DMS53 (cell line): ENCODE results near the gene PMAIP1.

ENCODE experiments used
- DNase-seq: peaks from one replicate; lab custom pipeline; 2025; lab: John Stamatoyannopoulos, UW

PMAIP1 gene

DNA sequence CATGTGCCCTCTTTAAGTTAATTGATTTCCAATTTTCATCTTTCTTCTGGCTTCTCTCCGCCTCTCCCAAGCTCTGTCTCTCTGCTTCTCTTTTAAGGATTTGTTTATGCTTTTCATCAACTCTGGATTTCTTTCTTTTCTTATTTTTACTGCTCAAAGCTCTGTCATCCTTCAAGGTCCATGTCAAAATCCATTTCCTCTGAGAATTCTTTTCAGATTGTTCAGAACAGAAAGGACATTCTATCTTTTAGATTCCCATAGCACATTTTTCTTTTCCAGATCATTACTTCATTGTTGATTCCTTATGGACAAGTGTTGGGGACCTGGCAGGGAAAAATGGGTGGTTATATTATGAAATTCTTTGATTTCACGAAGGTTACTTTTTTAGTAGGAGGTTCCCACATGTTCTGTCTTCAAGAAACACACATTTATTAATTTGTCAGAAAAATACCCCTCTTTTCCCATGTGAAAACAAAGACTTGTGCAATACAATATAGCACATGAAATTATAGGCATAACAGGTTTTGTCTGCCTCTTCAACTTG is 12.3 kb downstream of the PMAIP1 start:
- no peak for DNase-seq

DNA sequence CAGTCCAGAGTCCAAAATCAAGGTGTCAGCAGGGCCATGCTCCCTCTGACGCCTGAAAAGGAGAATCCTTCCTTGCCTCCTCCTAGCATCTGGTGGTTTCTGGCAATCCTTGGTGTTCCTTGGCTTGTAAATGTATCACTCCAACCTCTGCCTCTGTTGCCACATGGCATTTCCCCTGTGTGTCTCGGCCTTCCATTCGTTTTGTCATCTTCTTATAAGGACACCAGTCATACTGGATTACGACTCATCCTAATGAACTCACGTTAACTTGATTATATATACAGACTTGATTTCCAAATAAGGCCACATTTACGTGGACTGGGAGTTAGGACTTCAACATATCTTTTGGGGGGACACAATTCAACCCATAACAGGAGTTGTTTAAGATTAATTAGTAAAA is 15.8 kb downstream of the PMAIP1 start:
- DNase-seq = no peak

DNA sequence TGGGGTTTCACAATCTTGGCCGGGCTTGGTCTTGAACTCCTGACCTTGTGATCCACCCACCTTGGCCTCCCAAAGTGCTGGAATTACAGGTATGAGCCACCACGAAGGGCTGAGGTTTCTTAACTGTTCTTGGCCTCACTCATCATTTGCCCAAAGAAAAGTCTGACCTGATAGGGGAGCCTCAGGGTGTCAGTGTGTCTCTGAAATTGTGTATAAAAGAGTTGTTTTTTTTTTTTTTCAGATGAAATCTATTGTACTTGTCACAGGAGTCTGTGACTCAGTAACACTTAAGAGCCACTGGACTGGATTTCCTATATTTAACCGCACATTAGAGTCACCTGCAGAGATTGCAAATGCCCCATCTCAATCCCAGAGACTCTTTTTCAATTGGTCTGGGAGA is 16.9 kb downstream of the PMAIP1 start:
- peak; percentile 83 for DNase-seq

DNA sequence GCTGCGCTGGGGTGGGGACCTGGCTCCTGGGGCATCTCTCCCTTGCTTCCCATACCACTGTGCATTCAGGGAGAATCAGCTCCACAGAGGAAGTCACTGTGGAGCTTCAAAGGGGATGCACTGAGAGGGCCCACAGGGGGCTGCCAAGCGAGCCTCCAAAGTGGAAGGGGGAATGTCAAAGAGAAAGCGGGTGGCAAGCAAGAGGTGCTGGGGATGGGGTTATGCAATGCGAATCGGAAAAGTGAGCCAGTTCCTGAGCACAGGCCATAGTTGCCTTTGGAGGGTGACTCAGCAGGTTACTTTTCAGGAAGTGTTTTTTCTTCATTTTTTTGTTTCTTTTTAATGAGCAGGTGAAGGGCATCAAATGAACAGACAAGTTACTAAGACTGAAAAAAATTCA is 17.6 kb downstream of the PMAIP1 start:
- peak; percentile 72 for DNase-seq

DNA sequence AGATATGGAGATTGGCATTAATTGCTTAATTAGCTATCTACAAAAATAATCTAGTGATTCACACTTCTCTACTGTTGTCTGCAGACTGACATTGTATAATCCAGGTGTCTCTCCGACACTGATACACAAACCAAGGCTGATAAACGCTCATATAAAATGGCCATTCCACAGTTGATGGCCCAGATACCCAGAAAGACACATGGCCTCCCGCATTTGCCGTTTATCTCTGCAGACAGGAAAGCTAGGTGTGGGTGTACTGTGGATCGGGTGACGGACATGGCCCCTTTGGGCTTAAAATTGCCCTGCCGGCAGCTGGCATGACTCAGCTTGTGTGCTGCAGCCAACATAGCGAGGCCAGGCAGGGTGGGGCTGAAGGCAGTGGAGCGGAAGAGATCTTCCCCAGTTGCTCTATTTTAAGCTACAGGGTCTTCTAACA is 18.5 kb downstream of the PMAIP1 start:
- peak; percentile 95 for DNase-seq

DNA sequence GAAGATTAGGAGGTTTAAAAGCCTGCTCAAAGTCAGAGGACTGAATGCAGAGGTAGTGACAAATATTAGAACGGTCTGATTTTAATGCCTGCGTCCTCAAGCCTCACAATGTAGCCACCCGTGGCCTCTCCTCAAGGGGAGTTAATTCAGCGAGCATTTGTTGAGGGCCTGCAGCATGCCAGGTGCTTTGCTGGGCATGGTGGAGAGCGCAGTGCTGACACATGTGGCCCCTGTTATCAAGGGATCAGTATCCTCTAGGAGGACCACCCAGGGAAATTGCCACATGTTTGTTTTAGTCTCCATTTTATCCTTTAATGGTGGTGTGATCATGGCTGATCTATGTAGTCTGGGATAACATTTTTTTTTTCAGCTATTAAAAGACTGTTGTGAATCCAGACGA is 19.2 kb downstream of the PMAIP1 start:
- DNase-seq = peak; percentile 57

DNA sequence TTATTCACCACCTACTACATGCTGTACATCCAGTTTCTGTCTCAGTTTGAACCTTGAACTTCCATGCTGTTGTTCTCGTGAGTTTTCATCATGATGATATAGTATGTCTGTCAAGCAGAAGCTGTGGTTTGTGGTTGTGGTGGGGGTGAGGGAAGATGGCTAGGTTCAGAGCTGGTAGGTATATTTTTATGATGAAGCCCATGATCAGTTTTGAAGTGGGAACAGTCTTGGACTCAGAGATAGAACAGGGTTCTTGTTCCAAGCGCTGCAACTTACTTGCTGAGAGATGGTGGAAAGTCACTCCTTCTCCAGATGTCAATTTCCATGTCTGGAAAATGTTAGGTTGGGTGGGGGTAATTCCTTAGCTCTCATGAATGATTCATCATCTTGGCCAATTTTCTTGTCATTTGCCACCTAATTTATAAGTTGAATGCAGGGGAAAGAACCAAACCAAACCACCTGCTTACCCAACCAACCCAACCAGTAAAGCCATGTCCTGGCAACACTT is 21.6 kb downstream of the PMAIP1 start:
- DNase-seq = no peak

DNA sequence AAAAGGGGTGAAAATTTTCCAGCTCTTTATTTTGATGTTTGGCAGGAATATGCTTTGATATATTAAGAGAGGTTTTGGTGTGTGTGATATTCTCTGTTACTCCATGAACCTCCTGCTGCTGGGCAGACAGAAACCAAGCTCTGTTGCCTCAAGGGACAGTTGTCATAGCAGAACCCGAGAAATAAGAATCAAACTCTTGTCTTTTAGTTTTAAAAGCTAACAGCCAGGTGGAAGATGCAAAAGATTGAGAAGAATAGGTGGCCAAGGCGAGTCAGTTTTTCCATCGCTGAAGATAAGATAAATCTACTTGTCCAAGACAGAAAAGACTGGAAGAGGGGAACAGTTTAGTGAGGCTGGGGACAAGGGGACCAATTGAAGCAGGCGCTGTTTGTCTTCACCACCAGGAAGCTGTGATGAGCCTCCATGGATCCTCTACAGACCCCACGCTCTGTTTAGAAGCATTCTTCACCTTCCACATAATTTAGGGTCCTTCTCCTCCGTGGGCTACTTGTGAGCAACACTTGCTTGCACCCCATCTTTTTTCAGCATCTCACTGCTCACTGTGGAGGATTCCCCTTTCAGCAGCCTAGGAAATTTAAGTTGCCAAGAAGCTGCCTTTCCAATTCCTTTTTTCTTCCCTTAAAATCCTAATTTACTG is 23.9 kb downstream of the PMAIP1 start:
- no peak for DNase-seq

DNA sequence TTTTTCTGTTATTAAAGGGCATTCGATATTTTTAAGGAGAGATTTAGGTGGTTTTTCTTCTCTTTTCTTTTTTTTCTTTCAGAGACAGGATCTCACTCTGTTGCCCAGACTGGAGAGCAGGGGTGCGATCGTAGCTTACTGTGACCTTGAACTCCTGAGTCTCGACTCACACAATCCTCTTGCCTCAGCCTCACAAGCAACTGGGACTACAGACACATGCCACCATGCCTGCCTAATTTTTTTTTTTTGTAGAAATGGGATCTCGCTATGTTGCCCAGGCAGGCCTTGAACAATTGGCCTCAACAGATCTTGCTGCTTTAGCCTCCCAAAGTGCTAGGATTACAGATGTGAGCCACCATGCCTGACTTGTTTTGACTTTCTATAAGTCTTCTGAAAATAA is 26.3 kb downstream of the PMAIP1 start:
- DNase-seq = no peak

DNA sequence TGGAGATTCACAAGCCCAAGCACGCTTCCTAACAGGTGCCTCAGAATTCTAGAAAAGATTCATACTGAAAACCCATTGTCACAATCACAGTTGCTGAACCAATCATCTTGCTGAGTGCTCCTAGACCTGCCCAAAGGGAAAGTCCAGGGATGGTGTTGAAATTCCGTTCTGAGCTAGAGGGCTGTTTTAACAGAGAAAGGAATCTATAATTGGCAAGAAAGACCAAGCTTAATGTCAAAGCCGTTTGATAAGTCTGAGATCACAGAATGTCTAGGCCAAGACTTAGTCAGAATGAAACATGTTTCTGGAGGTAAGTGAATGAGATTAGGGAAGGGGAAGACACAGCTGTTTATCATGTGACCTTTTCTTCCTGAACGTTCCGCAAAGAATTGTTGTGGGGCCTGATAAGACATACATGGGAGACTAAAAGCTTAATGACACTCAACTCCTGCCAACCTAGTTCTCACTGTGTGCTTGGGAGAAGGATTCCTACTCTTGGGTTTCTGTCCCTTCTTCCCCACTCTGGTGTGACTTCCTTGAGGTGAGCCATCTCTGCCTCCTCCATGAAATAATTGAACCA is 27.5 kb downstream of the PMAIP1 start:
- DNase-seq = no peak

DNA sequence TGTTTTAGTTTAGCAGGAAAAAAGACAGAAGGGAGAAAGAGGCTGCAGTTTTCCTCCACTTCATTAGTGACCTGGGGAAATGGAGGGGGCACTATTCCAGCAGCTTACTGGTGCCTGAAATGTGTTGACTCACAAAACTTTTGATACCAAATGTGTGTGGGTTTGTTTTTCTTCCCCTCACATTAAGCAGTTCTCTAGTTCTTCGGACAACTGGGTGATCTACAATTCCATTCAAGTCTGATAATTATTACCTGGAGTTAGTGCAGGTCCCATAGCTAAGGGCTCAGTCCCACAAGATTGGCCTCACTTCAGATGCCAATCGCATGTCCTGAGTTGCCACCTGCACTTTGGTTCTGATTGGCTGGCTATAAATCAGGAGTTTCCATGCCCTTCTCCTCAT is 28.4 kb downstream of the PMAIP1 start:
- DNase-seq = no peak

DNA sequence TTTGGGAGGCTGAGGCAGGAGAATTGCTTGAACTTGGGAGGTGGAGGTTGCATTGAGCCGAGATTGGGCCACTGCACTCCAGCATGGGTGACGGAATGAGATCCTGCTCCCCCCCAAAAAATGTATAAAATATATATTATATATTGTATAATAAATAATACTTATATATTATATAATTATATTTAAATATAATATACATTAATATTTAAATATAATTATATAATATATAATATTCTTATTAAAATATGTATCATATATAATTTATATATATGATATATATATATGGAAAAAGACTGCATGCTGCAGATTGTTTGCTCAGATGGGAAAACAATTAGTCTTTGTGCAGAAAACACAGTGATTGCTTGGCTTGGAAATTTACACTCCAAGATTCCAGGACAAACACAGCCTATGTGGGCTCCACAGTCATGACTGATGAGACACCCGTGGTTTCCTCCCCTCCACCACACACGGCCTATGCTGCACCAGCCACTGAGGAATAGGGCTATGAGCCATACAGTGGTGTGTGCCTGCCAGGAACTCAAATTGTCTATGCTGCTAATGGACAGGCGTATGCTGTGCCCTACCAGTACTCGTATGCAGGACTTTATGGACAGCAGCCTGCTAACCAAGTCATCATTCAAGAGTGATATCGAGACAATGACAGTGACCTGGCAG is 30.0 kb downstream of the PMAIP1 start:
- DNase-seq = no peak

DNA sequence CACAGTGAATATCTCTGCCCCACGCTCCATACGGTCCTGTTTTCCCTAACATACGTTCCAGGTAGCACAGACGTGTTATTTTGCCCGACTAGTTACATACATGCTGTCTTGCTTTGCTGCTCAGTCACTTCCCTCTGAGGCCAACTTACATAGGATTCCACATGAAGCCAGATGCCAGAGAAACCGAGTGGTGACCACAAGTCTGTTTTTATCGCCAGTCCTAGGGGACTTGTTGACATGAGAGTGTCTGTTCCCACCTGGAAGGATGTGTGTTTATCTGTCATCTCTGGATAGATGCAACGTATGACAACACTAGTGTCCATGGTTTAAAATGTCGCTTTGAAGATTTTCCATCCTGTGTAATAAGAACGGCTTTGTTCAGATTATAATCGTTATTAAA is 32.6 kb downstream of the PMAIP1 start:
- DNase-seq = no peak

DNA sequence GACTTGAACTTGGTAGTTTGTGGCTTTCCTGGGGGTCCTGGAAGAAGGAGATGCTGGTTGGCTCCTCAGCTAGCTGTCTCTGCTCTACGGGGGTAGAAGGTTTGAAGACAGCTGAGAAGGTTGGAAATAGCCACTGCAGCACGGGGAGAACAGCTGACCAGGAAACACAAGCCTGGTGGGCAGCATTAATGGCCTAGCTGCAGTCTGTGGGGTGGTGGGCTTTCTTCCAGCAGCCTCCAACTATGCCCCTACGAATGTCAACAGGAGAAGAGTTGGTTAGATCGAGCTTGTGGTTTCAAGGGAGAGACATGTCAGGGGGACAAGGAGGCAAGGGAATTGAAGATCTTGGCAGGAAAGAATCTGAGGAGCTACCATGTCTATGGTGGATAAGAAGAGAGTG is 38.9 kb downstream of the PMAIP1 start:
- DNase-seq = no peak

DNA sequence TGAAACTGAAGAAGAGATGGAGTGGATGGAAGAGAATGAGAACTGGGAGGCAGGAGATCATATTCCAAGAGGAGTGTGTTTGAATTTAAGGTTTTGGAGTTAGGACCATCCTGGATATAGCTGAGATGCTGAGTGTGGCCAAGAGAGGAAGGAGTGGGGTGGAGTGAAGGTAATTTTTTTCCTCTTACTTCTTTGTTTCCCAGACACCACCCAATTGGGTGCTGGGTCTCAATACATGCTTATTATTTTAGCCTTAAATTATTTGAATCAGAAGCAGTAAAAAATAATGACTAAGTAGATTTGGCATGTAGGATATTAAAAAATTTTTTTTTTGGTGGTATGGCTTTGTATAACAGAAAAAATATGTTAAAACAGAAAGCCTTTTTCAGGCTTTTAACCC is 39.3 kb downstream of the PMAIP1 start:
- no peak for DNase-seq

DNA sequence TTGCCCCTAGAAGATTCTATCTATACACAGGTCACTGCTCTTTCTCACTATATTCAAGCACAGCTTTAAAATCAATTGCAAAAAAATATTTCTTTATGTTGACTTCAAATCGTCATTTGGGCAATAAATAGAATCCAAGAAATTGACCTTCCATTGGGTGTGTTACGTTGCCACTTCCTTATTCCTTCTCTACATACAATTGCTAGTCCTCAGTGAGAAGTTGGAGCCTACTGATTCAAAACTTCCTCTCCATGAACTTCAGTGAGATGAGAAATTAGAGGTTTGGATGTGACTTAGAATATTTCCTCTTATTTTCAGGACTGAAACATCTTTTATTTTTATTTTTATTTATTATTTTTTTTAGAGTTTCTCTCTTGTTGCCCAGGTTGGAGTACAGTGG is 40.3 kb downstream of the PMAIP1 start:
- DNase-seq = no peak

DNA sequence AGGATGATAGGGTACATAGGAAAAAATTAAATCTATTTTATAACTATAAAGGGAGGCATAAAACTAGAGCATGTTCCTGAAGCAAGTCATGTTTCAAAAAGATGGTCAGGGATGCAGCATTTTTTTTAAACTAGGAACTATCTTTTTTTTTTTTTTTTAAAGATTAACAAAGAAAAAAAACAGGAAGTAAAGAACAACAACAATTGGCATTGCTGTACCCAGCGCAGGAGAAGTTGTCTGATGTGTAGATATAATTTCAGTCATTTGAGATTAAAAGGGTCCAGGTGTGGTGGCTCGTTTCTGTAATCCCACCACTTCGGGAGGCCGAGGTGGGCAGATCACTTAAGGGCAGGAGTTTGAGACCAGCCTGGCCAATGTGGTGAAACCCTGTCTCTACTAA is 41.5 kb downstream of the PMAIP1 start:
- no peak for DNase-seq

DNA sequence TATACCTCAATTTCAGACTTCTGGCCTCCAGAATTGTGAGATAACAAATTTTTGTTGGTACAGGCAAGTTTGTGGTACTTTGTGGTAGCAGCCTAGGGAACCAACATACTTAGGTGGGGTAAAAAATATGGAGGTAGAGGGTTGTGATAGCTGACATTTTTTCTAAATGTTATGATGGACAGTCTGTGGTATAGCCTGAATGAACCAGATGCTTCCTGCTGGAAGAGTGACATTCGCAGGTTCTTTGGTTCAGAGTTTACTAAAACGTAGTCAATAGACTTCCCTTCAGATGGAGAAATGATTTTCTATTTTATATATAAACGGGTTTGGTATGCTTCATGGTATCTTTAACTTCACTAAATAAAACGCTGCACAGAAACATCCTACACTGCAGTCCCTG is 42.8 kb downstream of the PMAIP1 start:
- DNase-seq = no peak

DNA sequence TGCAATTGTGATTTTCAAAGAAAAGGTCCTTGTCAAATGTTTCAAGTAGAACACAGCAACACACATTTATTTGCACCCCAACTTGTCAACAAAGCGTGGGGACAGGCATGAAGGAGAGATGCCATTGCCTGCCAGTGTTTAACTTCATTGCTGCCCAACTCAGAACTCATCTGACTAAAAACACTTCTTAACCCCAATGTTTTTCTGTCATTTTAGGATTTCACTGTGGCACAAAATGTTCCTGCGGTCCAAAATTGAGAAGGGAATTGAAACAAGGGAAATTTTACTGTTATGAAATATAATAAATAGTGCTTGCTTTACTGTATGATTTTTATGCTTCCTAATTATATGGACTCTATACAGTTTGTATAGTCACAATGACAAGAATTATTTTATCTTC is 45.7 kb downstream of the PMAIP1 start:
- no peak for DNase-seq

DNA sequence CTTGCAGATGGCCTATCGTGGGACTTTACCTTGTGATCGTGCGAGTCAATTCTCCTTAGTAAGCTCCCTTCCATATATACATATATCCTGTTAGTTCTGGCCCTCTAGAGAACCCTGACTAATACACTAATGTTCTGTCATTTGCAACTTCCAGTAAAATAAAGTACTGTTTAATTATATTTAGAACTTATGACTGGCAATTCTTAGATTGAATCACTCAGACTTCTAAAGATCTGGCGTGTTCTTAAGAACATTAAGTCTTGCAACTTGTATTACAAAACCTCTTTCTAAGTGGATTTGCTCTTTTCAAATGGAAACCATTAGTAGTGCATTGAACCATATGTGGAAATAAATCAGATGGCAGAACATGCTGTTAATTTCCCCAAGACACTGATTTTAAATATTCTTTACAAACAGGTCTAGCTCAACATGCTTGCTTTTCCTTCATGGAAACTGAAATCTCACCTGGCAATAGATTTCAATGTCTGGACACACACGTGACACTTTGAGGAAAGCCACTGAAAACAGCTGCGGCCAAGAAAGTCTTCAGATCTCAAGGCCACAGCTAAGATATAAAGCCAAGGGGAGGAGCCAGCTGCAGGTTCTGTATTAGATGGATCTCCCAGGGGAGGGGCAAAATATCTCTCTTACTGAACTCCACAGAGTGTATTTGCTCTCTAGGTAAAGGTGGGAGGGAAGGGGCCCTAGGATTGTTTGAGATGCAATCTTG is 50.6 kb downstream of the PMAIP1 start:
- no peak for DNase-seq

DNA sequence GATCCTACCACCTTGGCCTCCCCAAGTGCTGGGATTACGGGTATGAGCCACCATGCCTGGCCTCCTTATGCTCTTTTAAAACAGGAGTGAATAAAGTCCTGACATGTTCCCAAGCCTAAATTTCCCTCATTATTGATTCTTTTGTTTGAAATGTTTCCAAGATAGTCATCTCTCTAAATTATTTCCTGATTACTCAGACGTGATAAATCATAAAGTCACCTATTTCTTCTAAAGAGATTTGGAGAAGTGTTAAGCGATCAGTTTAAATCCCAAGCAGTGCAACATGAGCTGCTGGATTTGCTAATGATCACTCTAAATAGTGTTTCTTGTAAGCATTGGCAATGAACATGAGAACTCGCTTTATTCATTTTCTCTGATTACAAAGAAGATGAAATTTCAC is 51.8 kb downstream of the PMAIP1 start:
- no peak for DNase-seq

DNA sequence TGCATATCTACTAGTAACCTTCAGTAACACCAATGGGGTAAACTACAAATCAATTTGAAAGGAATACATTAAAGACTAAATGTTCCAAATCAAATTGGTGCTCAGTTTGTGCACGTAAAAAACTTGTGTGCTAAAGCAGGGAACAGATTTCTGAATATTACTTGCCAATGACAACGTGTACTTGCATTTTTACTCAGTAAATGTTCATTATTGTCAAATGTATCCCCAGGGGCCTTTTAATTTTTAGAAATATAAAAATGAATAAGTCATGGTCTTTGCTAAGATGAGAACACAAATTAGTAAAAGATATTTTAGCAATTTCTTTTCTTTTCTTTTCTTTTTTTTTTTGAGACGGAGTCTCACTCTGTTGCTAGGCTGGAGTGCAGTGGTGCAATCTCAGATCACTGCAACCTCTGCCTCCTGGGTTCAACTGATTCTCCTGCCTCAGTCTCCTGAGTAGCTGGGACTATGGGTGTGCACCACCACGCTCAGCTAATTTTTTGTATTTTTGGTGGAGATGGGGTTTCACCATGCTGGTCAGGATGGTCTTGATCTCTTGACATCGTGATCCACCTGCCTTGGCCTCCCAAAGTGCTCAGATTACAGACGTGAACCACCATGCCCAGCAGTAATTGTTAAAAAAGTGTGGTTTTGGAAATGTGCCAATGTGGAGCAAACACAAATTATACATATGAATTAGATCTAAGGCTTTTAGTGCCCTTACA is 52.6 kb downstream of the PMAIP1 start:
- no peak for DNase-seq
